Activated B cell treated with CpG ODN at 0.5 μM for 24 hours (primary cell): Measurements from ENCODE around the gene COPB1. TPM values are rescaled to one million over a fixed set of nuclear protein-coding genes. Genes with fewer than 3 reads are reported as not detected.

Source experiments
- ATAC-seq: fragments of 200-7000 bp; cut with Tn5 transposase; one replicate; pipeline ENCODE4 v1.10.0; 2021; ENCODE audit warnings: low read depth, mild to moderate bottlenecking, moderate library complexity
- CTCF ChIA-PET: fragments of 350-600 bp; sonication (Branson Sonifier 250); formaldehyde crosslinking; loops from one replicate; lab custom pipeline; 2021; ENCODE audit warnings: antibody characterized with exemption; lab: Charles Lee
- POLR2A ChIA-PET: fragments of 350-600 bp; sonication (Branson Sonifier 250); formaldehyde crosslinking; loops from one replicate; lab custom pipeline; 2021; ENCODE audit warnings: antibody characterized with exemption; lab: Charles Lee
- DNase-seq: peaks from one replicate; pipeline ENCODE4 v3.0.0; 2022
- H3K27ac Mint-ChIP-seq: one replicate; pipeline ENCODE4 v1.8.0; 2020; ENCODE audit warnings: mixed read lengths
- H3K27me3 Mint-ChIP-seq: one replicate; pipeline ENCODE4 v1.8.0; 2021; ENCODE audit warnings: mixed read lengths
- H3K36me3 Mint-ChIP-seq: one replicate; pipeline ENCODE4 v1.8.0; 2021; ENCODE audit warnings: low read depth, mixed read lengths
- H3K4me1 Mint-ChIP-seq: one replicate; pipeline ENCODE4 v1.8.0; 2021; ENCODE audit warnings: mixed read lengths
- H3K4me3 Mint-ChIP-seq: one replicate; pipeline ENCODE4 v1.8.0; 2020; ENCODE audit warnings: mild to moderate bottlenecking, mixed read lengths
- H3K9me3 Mint-ChIP-seq: one replicate; pipeline ENCODE4 v1.8.0; 2020; ENCODE audit warnings: mixed read lengths
- CTCF ChIP-seq: fragments of 200-600 bp; IDR thresholded peaks from one replicate; pipeline ENCODE4 v1.8.0; 2022; ENCODE audit warnings: antibody characterized with exemption, mild to moderate bottlenecking
- intact Hi-C: fragments of 100-400 bp; cut with micrococcal nuclease; formaldehyde crosslinking; loops from one replicate; pipeline ENCODE4 v1.15.1; 2024
- total RNA-seq: library from RNA; stranded (reverse); gene quantifications from 2 replicates; pipeline ENCODE4 v1.2.3, GENCODE V29; 2022

COPB1 gene
- total RNA-seq, 1 donor from 2014 or later, result 90.1 TPM

GRCh38 chr11:14408612-14409011 lies 91.0 kb downstream of the COPB1 start:
- no peak for TF ChIP-seq CTCF
- H3K4me3 Mint-ChIP-seq, result no peak overlapping the region
- no peaks in the 10 kb centered on the region for H3K9me3 Mint-ChIP-seq
- POLR2A ChIA-PET, result no interaction called here
- H3K27ac Mint-ChIP-seq, result no peak overlapping the region
- peaks cover 5% of the 10 kb centered on the region for H3K4me1 Mint-ChIP-seq
- no peaks in the 10 kb centered on the region for H3K27me3 Mint-ChIP-seq
- no peaks in the 10 kb centered on the region for H3K36me3 Mint-ChIP-seq
- intact Hi-C loops, result no loop called here
- ATAC-seq (no peak), DNase-seq (no peak)
- CTCF ChIA-PET, result no interaction called here

Other genes with a start within 250 kb of the COPB1 start
- 97.7 and 106 TPM in 2 replicates for gene RRAS2, start 140.6 kb downstream of the COPB1 start, total RNA-seq
- 184 and 198 TPM in 2 replicates for gene PSMA1, start 20.6 kb upstream of the COPB1 start, total RNA-seq
- 11.3 and 13.4 TPM in 2 replicates for gene PDE3B, start 144.0 kb upstream of the COPB1 start, total RNA-seq